Measurements from ENCODE around the gene TGM2.

Gene TGM2

DNA sequence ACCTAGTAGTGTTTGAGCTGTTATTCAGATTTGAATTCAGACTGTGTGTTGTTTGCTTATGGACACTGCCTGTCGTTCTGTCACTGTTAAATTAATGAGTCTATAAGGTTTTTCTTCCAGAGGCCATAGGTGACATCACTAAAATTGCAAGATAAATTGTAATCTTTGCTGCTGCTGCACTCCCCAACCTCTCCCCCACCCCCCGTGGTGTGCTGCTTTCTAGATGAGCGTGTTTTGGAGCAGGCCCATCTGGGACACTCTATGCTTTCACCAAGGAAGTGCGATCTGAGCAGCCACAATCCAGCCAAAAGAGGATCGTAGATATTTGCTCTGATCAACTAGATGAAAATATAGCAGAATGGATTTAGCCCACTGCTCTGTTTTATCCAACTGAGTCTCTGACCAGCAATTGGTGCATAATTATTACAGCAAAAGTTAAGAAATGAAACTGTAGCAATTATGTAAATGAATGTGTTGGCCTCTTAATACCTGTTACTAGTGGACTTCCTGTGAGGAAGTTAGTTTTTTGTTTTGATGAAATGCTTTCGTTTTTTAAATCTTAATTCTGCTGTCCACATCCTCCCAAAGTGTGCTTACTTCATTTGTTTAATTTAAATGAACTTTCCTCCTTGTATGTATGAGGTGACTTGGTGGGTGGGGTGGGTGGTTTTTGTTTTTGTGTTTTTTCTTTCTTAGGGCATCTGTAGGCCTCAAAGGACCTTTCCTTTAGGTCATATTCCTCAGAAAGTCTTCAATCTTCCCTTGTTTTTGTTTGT, 73.4 kb downstream of the TGM2 start:
- Histone ChIP-seq H3K9ac (ENCODE audit: insufficient read length) (no peak overlapping the region), H3K4me3 (no peak overlapping the region), H3K27ac (peak overlapping the region; percentile 49; the same call in 1 of the 2 replicates), H3K36me3 (ENCODE audit: insufficient read depth, low read length) (peaks cover 38% of the 10 kb centered on the region), H3K9me3 (ENCODE audit: low read depth, low read length) (no peaks in the 10 kb centered on the region)
- no peak for DNase-seq (ENCODE audit: low read depth, low spot score)
- TF ChIP-seq FOXP2 (optimal IDR thresholded peaks at IDR 0.05; ENCODE audit: control extremely low read depth, extremely low read length, insufficient read depth): no peak
- TF ChIP-seq EZH2 (IDR thresholded peaks at IDR 0.05): no peak
- TF ChIP-seq POLR2AphosphoS5 (IDR thresholded peaks at IDR 0.05; ENCODE audit: borderline replicate concordance, low read depth, low read length): no peak

DNA sequence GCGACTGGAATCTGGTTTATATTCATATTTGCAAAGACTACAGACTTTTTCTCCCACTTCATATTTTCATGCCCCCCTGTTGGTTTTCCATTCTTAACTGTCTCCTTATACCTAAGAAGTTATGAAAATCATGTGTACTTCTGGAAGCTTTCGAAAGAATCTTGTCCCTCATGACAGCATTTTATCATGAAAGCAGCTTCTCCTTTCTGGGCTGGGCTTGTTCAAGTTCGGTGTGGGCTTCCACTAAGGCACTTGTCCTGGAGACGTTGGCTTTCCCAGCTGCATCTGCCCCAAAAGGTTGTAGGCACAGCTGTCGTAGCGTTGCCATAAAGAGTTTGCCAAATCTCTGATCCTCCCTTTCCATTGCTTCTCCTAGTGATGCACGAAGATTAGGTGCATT, 75.0 kb downstream of the TGM2 start:
- no peak for TF ChIP-seq EZH2 (IDR thresholded peaks at IDR 0.05)
- TF ChIP-seq FOXP2 (optimal IDR thresholded peaks at IDR 0.05; ENCODE audit: control extremely low read depth, extremely low read length, insufficient read depth): no peak
- TF ChIP-seq POLR2AphosphoS5 (IDR thresholded peaks at IDR 0.05; ENCODE audit: borderline replicate concordance, low read depth, low read length): no peak
- no peak overlapping the region for H3K27ac ChIP-seq
- no peak overlapping the region for H3K9ac ChIP-seq (ENCODE audit: insufficient read length)
- peaks cover 52% of the 10 kb centered on the region for H3K36me3 ChIP-seq (ENCODE audit: insufficient read depth, low read length)
- DNase-seq (ENCODE audit: low read depth, low spot score): no peak
- no peaks in the 10 kb centered on the region for H3K9me3 ChIP-seq (ENCODE audit: low read depth, low read length)
- H3K4me3 ChIP-seq: no peak overlapping the region

DNA sequence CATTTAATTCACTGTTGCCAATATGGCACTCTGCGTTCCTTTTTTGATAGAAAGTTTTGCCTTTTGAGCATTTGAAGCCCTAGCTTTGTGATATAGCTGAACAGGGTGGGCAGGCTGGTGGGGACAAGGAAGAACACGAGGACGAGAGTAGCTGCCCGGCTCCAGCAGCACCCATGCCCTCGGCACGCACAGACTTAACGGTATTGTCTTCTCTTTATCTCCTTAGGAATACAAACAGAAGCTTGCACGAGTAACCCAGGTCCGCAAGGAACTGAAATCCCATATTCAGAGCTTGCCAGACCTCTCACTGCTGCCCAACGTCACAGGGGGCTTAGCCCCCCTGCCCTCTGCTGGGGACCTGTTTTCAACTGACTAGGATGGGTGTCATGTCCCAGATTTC, 75.6 kb downstream of the TGM2 start:
- Histone ChIP-seq H3K9me3 (ENCODE audit: low read depth, low read length) (no peaks in the 10 kb centered on the region), H3K4me3 (no peak overlapping the region), H3K9ac (ENCODE audit: insufficient read length) (no peak overlapping the region), H3K27ac (no peak overlapping the region), H3K36me3 (ENCODE audit: insufficient read depth, low read length) (peaks cover 57% of the 10 kb centered on the region)
- DNase-seq (ENCODE audit: low read depth, low spot score): no peak
- TF ChIP-seq FOXP2 (optimal IDR thresholded peaks at IDR 0.05; ENCODE audit: control extremely low read depth, extremely low read length, insufficient read depth): no peak
- TF ChIP-seq EZH2 (IDR thresholded peaks at IDR 0.05): no peak
- TF ChIP-seq POLR2AphosphoS5 (IDR thresholded peaks at IDR 0.05; ENCODE audit: borderline replicate concordance, low read depth, low read length): no peak

DNA sequence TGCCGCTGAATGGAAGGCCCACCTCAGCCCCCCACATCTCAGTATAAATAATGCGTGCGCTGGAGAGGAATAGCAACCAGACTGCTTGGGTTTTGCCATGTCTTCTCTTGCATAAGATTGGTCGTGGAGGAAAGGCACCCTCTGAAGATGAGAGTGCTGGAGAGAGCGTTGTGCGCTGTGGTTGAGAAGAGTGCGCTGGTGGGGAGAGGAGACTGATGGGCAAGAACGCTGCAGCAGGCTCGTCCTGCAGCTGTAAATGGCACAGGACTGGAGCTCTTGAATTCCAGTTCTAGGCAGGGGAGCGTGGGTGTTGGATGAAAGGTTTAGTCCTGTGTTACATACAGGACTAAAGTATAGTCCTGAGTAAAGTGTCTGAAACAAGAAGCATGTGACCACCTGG, 80.0 kb downstream of the TGM2 start:
- no peak overlapping the region for H3K27ac ChIP-seq

DNA sequence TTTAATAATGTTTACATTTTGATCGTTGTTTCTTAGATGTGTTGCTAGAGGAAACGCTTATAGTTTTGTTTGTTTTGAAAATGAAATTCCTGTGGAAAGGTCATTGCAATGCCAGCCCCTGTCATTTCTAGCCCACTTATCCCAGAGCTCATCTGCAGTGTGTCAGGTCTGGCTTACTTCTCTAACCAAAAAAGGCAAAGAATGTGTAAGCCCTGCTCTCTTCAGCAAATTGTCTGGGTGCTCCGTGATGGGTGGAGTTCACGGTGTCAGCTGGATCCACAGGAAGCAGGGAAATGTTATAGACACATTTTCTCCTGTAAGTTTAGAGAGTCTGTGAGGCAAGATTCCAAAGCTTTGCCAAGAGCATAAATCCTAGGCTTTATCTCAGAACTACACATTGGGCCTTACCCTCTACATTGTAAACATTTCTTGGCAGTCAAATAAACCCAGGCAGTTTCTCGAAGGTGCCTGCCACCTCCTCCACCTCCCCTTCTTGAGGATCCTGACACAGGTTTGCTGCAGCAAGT, 80.6 kb downstream of the TGM2 start:
- no peak overlapping the region for H3K27ac ChIP-seq
- H3K36me3 ChIP-seq (ENCODE audit: insufficient read depth, low read length): peaks cover 77% of the 10 kb centered on the region

More for the DNA sequence above, 80.0 kb downstream of the TGM2 start:
- no peaks in the 10 kb centered on the region for H3K9me3 ChIP-seq (ENCODE audit: low read depth, low read length)
- H3K36me3 ChIP-seq (ENCODE audit: insufficient read depth, low read length): peaks cover 77% of the 10 kb centered on the region
- no peak for DNase-seq (ENCODE audit: low read depth, low spot score)
- H3K9ac ChIP-seq (ENCODE audit: insufficient read length): no peak overlapping the region
- TF ChIP-seq FOXP2 (optimal IDR thresholded peaks at IDR 0.05; ENCODE audit: control extremely low read depth, extremely low read length, insufficient read depth) (no peak), POLR2AphosphoS5 (IDR thresholded peaks at IDR 0.05; ENCODE audit: borderline replicate concordance, low read depth, low read length) (no peak), EZH2 (IDR thresholded peaks at IDR 0.05) (no peak)
- H3K4me3 ChIP-seq: no peak overlapping the region

DNA sequence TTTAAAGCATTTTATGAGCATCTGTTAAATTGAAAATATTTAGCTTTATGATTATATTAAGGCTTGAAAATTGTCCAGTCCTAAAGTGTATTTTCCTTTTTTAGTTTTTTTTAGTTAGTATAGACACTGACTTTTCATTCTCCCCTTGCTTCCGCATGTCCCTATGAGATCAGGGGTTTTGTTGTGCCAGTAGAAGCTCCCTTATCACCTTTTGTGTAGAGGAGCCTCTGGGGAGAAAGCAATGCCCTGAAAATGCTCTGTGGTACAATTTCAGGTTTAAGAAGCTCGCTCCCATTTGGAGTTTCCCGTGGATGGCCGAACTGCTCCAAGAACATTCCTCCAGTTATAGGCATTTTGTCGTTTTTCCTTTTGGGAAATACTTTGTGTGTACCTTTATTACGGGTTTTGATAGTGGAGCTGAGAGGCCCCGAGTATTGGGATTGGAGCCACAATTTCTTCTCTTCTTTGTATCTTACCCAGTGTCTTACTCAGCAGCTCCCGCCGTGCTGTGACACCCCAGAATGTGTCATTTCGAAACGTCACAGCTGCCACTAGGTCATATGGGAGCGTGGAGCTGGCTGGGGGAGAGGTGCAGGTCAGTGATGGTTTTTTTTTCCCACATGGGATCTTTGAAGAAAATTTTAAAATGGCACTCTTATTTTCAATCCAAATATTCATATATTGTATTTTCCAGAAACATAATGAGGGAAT, 81.6 kb downstream of the TGM2 start:
- Histone ChIP-seq H3K9me3 (ENCODE audit: low read depth, low read length) (no peaks in the 10 kb centered on the region), H3K36me3 (ENCODE audit: insufficient read depth, low read length) (peaks cover 82% of the 10 kb centered on the region), H3K27ac (no peak overlapping the region), H3K9ac (ENCODE audit: insufficient read length) (no peak overlapping the region), H3K4me3 (no peak overlapping the region)
- no peak for DNase-seq (ENCODE audit: low read depth, low spot score)
- TF ChIP-seq EZH2 (IDR thresholded peaks at IDR 0.05): no peak
- no peak for TF ChIP-seq POLR2AphosphoS5 (IDR thresholded peaks at IDR 0.05; ENCODE audit: borderline replicate concordance, low read depth, low read length)
- TF ChIP-seq FOXP2 (optimal IDR thresholded peaks at IDR 0.05; ENCODE audit: control extremely low read depth, extremely low read length, insufficient read depth): no peak

More for the DNA sequence above, 80.6 kb downstream of the TGM2 start:
- H3K9ac ChIP-seq (ENCODE audit: insufficient read length): peak overlapping the region; percentile 17
- DNase-seq (ENCODE audit: low read depth, low spot score): no peak
- no peak overlapping the region for H3K4me3 ChIP-seq
- TF ChIP-seq POLR2AphosphoS5 (IDR thresholded peaks at IDR 0.05; ENCODE audit: borderline replicate concordance, low read depth, low read length): no peak
- no peak for TF ChIP-seq FOXP2 (optimal IDR thresholded peaks at IDR 0.05; ENCODE audit: control extremely low read depth, extremely low read length, insufficient read depth)
- TF ChIP-seq EZH2 (IDR thresholded peaks at IDR 0.05): no peak
- H3K9me3 ChIP-seq (ENCODE audit: low read depth, low read length): no peaks in the 10 kb centered on the region

DNA sequence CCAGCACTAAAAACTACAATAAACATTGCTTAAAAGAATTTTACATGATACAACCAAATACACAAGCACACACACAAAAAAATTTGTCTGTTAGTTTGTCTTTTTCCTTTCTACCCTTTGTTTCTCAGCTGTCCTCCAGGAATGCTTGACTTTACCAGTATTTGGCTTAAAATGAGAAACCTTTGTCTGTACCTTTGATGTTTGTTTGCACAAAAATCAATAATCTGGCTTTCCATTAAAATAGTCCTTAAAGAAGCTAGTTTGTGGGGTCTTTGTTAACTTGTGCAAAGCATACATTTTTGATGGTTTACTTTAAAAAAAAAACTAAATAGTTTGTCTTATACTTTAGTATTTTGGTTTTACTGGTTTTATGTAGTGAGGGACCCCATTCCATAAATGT, 82.2 kb downstream of the TGM2 start:
- Histone ChIP-seq H3K36me3 (ENCODE audit: insufficient read depth, low read length) (peaks cover 84% of the 10 kb centered on the region), H3K4me3 (no peak overlapping the region), H3K9ac (ENCODE audit: insufficient read length) (no peak overlapping the region), H3K9me3 (ENCODE audit: low read depth, low read length) (no peaks in the 10 kb centered on the region), H3K27ac (no peak overlapping the region)
- no peak for DNase-seq (ENCODE audit: low read depth, low spot score)
- no peak for TF ChIP-seq POLR2AphosphoS5 (IDR thresholded peaks at IDR 0.05; ENCODE audit: borderline replicate concordance, low read depth, low read length)
- TF ChIP-seq FOXP2 (optimal IDR thresholded peaks at IDR 0.05; ENCODE audit: control extremely low read depth, extremely low read length, insufficient read depth): no peak
- TF ChIP-seq EZH2 (IDR thresholded peaks at IDR 0.05): no peak

DNA sequence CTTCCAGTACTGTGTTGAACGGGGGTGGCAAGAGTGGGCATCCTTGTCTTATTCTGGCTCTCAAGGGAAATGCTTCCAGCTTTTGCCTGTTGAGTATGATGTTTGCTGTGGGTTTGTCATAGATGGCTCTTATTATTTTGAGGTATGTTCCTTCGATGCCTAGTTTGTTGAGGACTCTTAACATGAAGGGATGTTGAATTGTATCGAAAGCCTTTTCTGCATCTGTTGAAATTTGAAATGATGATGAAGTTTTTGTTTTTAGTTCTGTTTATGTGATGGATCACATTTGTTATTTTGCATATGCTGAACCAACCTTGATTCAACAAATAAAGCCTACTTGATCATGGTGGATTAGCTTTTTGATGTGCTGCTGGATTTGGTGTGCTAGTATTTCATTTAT, 83.5 kb downstream of the TGM2 start:
- H3K4me3 ChIP-seq: no peak overlapping the region
- H3K9me3 ChIP-seq (ENCODE audit: low read depth, low read length): no peaks in the 10 kb centered on the region
- DNase-seq (ENCODE audit: low read depth, low spot score): no peak
- no peak overlapping the region for H3K27ac ChIP-seq
- TF ChIP-seq FOXP2 (optimal IDR thresholded peaks at IDR 0.05; ENCODE audit: control extremely low read depth, extremely low read length, insufficient read depth) (no peak), EZH2 (IDR thresholded peaks at IDR 0.05) (no peak), POLR2AphosphoS5 (IDR thresholded peaks at IDR 0.05; ENCODE audit: borderline replicate concordance, low read depth, low read length) (no peak)
- H3K36me3 ChIP-seq (ENCODE audit: insufficient read depth, low read length): peaks cover 87% of the 10 kb centered on the region
- H3K9ac ChIP-seq (ENCODE audit: insufficient read length): no peak overlapping the region
